Type B pancreatic cell (in vitro differentiated cells): ENCODE data around the gene VAMP4. TPM values are rescaled to one million over a fixed set of nuclear protein-coding genes. Genes with fewer than 3 reads are reported as not detected.

Experiments
- DNase-seq: peaks from one replicate; pipeline ENCODE4 v3.0.0; 2021; ENCODE audit warnings: mixed read lengths; ENCODE audit not compliant: unreplicated experiment; ENCODE audit errors: extremely low spot score
- H3K27ac Mint-ChIP-seq: 2 replicates; pipeline ENCODE4 v1.8.0; 2021; ENCODE audit warnings: mild to moderate bottlenecking, mixed read lengths
- H3K27me3 Mint-ChIP-seq: 2 replicates; pipeline ENCODE4 v1.8.0; 2021; ENCODE audit warnings: mixed read lengths
- H3K36me3 Mint-ChIP-seq: 2 replicates; pipeline ENCODE4 v1.8.0; 2021; ENCODE audit warnings: mixed read lengths
- H3K4me1 Mint-ChIP-seq: one replicate; pipeline ENCODE4 v1.8.0; 2021; ENCODE audit warnings: mixed read lengths; ENCODE audit not compliant: unreplicated experiment
- H3K4me3 Mint-ChIP-seq: 2 replicates; pipeline ENCODE4 v1.8.0; 2021; ENCODE audit warnings: mild to moderate bottlenecking, mixed read lengths
- H3K9me3 Mint-ChIP-seq: 2 replicates; pipeline ENCODE4 v1.8.0; 2021; ENCODE audit warnings: mixed read lengths
- CTCF ChIP-seq: fragments of 200-600 bp; sonication (generic); conservative IDR thresholded peaks from 2 replicates; pipeline ENCODE4 v1.5.0; 2021; ENCODE audit warnings: antibody characterized with exemption, mild to moderate bottlenecking
- total RNA-seq: library from RNA; stranded (reverse); gene quantifications from 2 replicates; pipeline ENCODE4 v1.2.1, GENCODE V29; 2021; ENCODE audit warnings: low replicate concordance

Gene VAMP4
- total RNA-seq, 1 donor from 2014 or later: 10.2 TPM

GRCh38 chr1:171683870-171684269 lies 58.0 kb downstream of the VAMP4 start:
- H3K9me3 Mint-ChIP-seq: peaks cover 4% of the 10 kb centered on the region
- H3K4me1 Mint-ChIP-seq: no peaks in the 10 kb centered on the region

GRCh38 chr1:171680339-171680738 lies 61.5 kb downstream of the VAMP4 start:
- Mint-ChIP-seq H3K4me1 (no peaks in the 10 kb centered on the region), H3K27me3 (no peaks in the 10 kb centered on the region)

More at GRCh38 chr1:171683870-171684269, 58.0 kb downstream of the VAMP4 start:
- no peak for DNase-seq
- Mint-ChIP-seq H3K36me3 (no peaks in the 10 kb centered on the region), H3K4me3 (no peak overlapping the region), H3K27ac (no peak overlapping the region), H3K27me3 (no peaks in the 10 kb centered on the region)
- no peak for TF ChIP-seq CTCF

GRCh38 chr1:171676823-171677222 lies 65.0 kb downstream of the VAMP4 start:
- H3K36me3 Mint-ChIP-seq: no peaks in the 10 kb centered on the region
- no peaks in the 10 kb centered on the region for H3K9me3 Mint-ChIP-seq
- DNase-seq: no peak

More at GRCh38 chr1:171680339-171680738, 61.5 kb downstream of the VAMP4 start:
- H3K27ac Mint-ChIP-seq: no peak overlapping the region
- peaks cover 4% of the 10 kb centered on the region for H3K9me3 Mint-ChIP-seq
- H3K36me3 Mint-ChIP-seq: no peaks in the 10 kb centered on the region
- DNase-seq: no peak
- TF ChIP-seq CTCF: no peak
- no peak overlapping the region for H3K4me3 Mint-ChIP-seq

GRCh38 chr1:171674431-171675405 lies 67.1 kb downstream of the VAMP4 start:
- DNase-seq: no peak
- no peak overlapping the region for H3K27ac Mint-ChIP-seq
- no peaks in the 10 kb centered on the region for H3K36me3 Mint-ChIP-seq

More at GRCh38 chr1:171676823-171677222, 65.0 kb downstream of the VAMP4 start:
- Mint-ChIP-seq H3K4me1 (no peaks in the 10 kb centered on the region), H3K4me3 (no peak overlapping the region), H3K27ac (no peak overlapping the region), H3K27me3 (no peaks in the 10 kb centered on the region)
- TF ChIP-seq CTCF: no peak

GRCh38 chr1:171670739-171671138 lies 71.1 kb downstream of the VAMP4 start:
- no peaks in the 10 kb centered on the region for H3K4me1 Mint-ChIP-seq
- H3K4me3 Mint-ChIP-seq: no peak overlapping the region
- no peak for DNase-seq
- H3K9me3 Mint-ChIP-seq: no peaks in the 10 kb centered on the region
- H3K36me3 Mint-ChIP-seq: no peaks in the 10 kb centered on the region
- no peaks in the 10 kb centered on the region for H3K27me3 Mint-ChIP-seq
- TF ChIP-seq CTCF: no peak
- no peak overlapping the region for H3K27ac Mint-ChIP-seq

More at GRCh38 chr1:171674431-171675405, 67.1 kb downstream of the VAMP4 start:
- Mint-ChIP-seq H3K4me1 (no peaks in the 10 kb centered on the region), H3K9me3 (no peaks in the 10 kb centered on the region), H3K27me3 (no peaks in the 10 kb centered on the region), H3K4me3 (no peak overlapping the region)
- no peak for TF ChIP-seq CTCF
